WTC11 (cell line): ENCODE data around the gene TEX19. TPM values are rescaled to one million over a fixed set of nuclear protein-coding genes. Genes with fewer than 3 reads are reported as not detected.
"Not testable (repeated sequence)": the region's sequence is repeated elsewhere in the genome, so short reads cannot be mapped to it uniquely, and the experiment has no call there.

Experiments
- ATAC-seq: fragments of 200-7000 bp; cut with Tn5 transposase; 2 replicates; pipeline ENCODE4 v1.10.0; 2021; ENCODE audit warnings: mild to moderate bottlenecking, moderate library complexity
- CTCF ChIA-PET: fragments of 300-600 bp; sonication (Branson Sonifier 250); formaldehyde crosslinking; loops from one replicate; lab custom pipeline; 2021; ENCODE audit warnings: antibody characterized with exemption; lab: Charles Lee
- POLR2A ChIA-PET: fragments of 350-600 bp; sonication (Branson Sonifier 250); formaldehyde crosslinking; loops from one replicate; lab custom pipeline; 2021; ENCODE audit warnings: antibody characterized with exemption; lab: Charles Lee
- DNase-seq: peaks from one replicate; pipeline ENCODE4 v3.0.0; 2021; ENCODE audit warnings: low spot score
- H3K27ac Mint-ChIP-seq: 2 replicates; pipeline ENCODE4 v1.8.0; 2021; ENCODE audit warnings: mixed read lengths
- H3K27me3 Mint-ChIP-seq: 2 replicates; pipeline ENCODE4 v1.8.0; 2021; ENCODE audit warnings: low read depth, mild to moderate bottlenecking, moderate library complexity, mixed read lengths
- H3K36me3 Mint-ChIP-seq: 2 replicates; pipeline ENCODE4 v1.8.0; 2021; ENCODE audit warnings: mixed read lengths
- H3K4me1 Mint-ChIP-seq: 2 replicates; pipeline ENCODE4 v1.8.0; 2022; ENCODE audit warnings: mixed read lengths
- H3K4me3 Mint-ChIP-seq: 2 replicates; pipeline ENCODE4 v1.8.0; 2021; ENCODE audit warnings: mild to moderate bottlenecking, moderate library complexity, mixed read lengths
- H3K9me3 Mint-ChIP-seq: 2 replicates; pipeline ENCODE4 v1.8.0; 2021; ENCODE audit warnings: mixed read lengths
- CBFB ChIP-seq: sonication (generic); formaldehyde crosslinking; IDR thresholded peaks from 2 replicates; pipeline ENCODE4 v1.8.1; 2022; ENCODE audit warnings: mild to moderate bottlenecking, low read depth, missing genetic modification reagents
- EMX1 ChIP-seq: fragments of 250-450 bp; sonication (Bioruptor Pico); IDR thresholded peaks from 2 replicates; pipeline ENCODE4 v1.8.0; 2021; ENCODE audit warnings: mild to moderate bottlenecking
- FOXJ3 ChIP-seq: sonication (generic); formaldehyde crosslinking; IDR thresholded peaks from 2 replicates; pipeline ENCODE4 v1.9.0; 2021; ENCODE audit warnings: missing genetic modification reagents, mild to moderate bottlenecking, borderline replicate concordance
- FOXK1 ChIP-seq: sonication (generic); formaldehyde crosslinking; IDR thresholded peaks from 2 replicates; pipeline ENCODE4 v1.8.0; 2022; ENCODE audit warnings: mild to moderate bottlenecking, moderate library complexity, missing genetic modification reagents
- FOXP1 ChIP-seq: sonication (generic); formaldehyde crosslinking; IDR thresholded peaks from 2 replicates; pipeline ENCODE4 v1.8.0; 2022; ENCODE audit warnings: missing genetic modification reagents, mild to moderate bottlenecking, moderate library complexity, borderline replicate concordance
- FOXP4 ChIP-seq: sonication (generic); formaldehyde crosslinking; IDR thresholded peaks from 2 replicates; pipeline ENCODE4 v1.8.0; 2022; ENCODE audit warnings: mild to moderate bottlenecking, missing genetic modification reagents
- HMGA2 ChIP-seq: fragments of 250-450 bp; sonication (Bioruptor Pico); IDR thresholded peaks from 2 replicates; pipeline ENCODE4 v1.4.0; 2021; ENCODE audit warnings: mild to moderate bottlenecking, moderate library complexity
- JAZF1 ChIP-seq: fragments of 250-450 bp; sonication (Bioruptor Pico); IDR thresholded peaks from 2 replicates; pipeline ENCODE4 v1.9.0; 2021; ENCODE audit warnings: moderate library complexity, mild to moderate bottlenecking, inconsistent platforms
- NFYB ChIP-seq: sonication (generic); formaldehyde crosslinking; conservative IDR thresholded peaks from 2 replicates; pipeline ENCODE4 v1.8.0; 2022; ENCODE audit warnings: low read depth, missing genetic modification reagents
- PRRX2 ChIP-seq: fragments of 250-450 bp; sonication (Bioruptor Pico); IDR thresholded peaks from 2 replicates; pipeline ENCODE4 v1.8.0; 2021; ENCODE audit warnings: mild to moderate bottlenecking
- SMAD4 ChIP-seq: sonication (generic); formaldehyde crosslinking; IDR thresholded peaks from 2 replicates; pipeline ENCODE4 v1.8.0; 2022; ENCODE audit warnings: mild to moderate bottlenecking, missing genetic modification reagents
- SP1 ChIP-seq: sonication (generic); formaldehyde crosslinking; conservative IDR thresholded peaks from 2 replicates; pipeline ENCODE4 v1.8.1; 2022; ENCODE audit warnings: missing genetic modification reagents
- ZNF121 ChIP-seq: sonication (generic); formaldehyde crosslinking; IDR thresholded peaks from 2 replicates; pipeline ENCODE4 v1.8.0; 2023; ENCODE audit warnings: missing genetic modification reagents
- ZNF416 ChIP-seq: fragments of 250-450 bp; sonication (Bioruptor Pico); IDR thresholded peaks from 2 replicates; pipeline ENCODE4 v1.9.0; 2021; ENCODE audit warnings: mild to moderate bottlenecking, inconsistent platforms
- total RNA-seq: library from RNA; stranded (reverse); gene quantifications from 3 replicates; pipeline ENCODE4 v1.2.3, GENCODE V29; 2021

Gene TEX19
- total RNA-seq, 1 experiment from 2014 or later = 1.4 TPM

GRCh38 chr17:82376042-82376730, 17.1 kb downstream of the TEX19 start:
- POLR2A ChIA-PET = no interaction called here
- CTCF ChIA-PET = interaction anchor here (0.9 kb wide), 1 partner anchor 24 kb away, joined by 3 read pairs; no protein-coding TSS in a partner anchor
- Mint-ChIP-seq H3K4me3 (no peak overlapping the region), H3K4me1 (no peaks in the 10 kb centered on the region), H3K9me3 (no peaks in the 10 kb centered on the region), H3K27ac (no peak overlapping the region), H3K36me3 (no peaks in the 10 kb centered on the region)
- DNase-seq = no peak
- TF ChIP-seq HMGA2 (CRISPR knock-in tag) (no peak), EMX1 (CRISPR knock-in tag) (no peak), SP1 (CRISPR knock-in tag) (no peak)
- TF ChIP-seq, all 79 proteins: peak for 0
- ATAC-seq = no peak
- peaks cover 39% of the 10 kb centered on the region for H3K27me3 Mint-ChIP-seq

- H3K4me1 Mint-ChIP-seq, H3K27ac Mint-ChIP-seq, ATAC-seq, CTCF ChIA-PET, H3K36me3 Mint-ChIP-seq, H3K9me3 Mint-ChIP-seq, H3K4me3 Mint-ChIP-seq, DNase-seq: not testable (repeated sequence)
- POLR2A ChIA-PET = interaction anchor here (0.6 kb wide), 1 partner anchor 323 kb away, joined by 3 read pairs; no protein-coding TSS in a partner anchor
- peaks cover 40% of the 10 kb centered on the region for H3K27me3 Mint-ChIP-seq
Observed at GRCh38 chr17:82377294-82377693, 18.2 kb downstream of the TEX19 start.

GRCh38 chr17:82377924-82378740, 19.1 kb downstream of the TEX19 start:
- CTCF ChIA-PET = interaction anchor here (1.1 kb wide), 1 partner anchor 143 kb away, joined by 3 read pairs; no protein-coding TSS in a partner anchor
- peaks cover 32% of the 10 kb centered on the region for H3K27me3 Mint-ChIP-seq
- H3K4me1 Mint-ChIP-seq = no peaks in the 10 kb centered on the region
- no peak for DNase-seq
- H3K36me3 Mint-ChIP-seq = no peaks in the 10 kb centered on the region
- no peaks in the 10 kb centered on the region for H3K9me3 Mint-ChIP-seq
- ATAC-seq = no peak
- H3K4me3 Mint-ChIP-seq = no peak overlapping the region
- POLR2A ChIA-PET = interaction anchor here (0.6 kb wide), 1 partner anchor 324 kb away, joined by 3 read pairs; no protein-coding TSS in a partner anchor
- no peak overlapping the region for H3K27ac Mint-ChIP-seq
- TF ChIP-seq FOXJ3 (CRISPR knock-in tag) (no peak), ZNF121 (CRISPR knock-in tag) (no peak), FOXK1 (CRISPR knock-in tag) (no peak), NFYB (CRISPR knock-in tag) (no peak), PRRX2 (CRISPR knock-in tag) (no peak), ZNF416 (no peak), CBFB (no peak), FOXP4 (CRISPR knock-in tag) (no peak)

- ChIA-PET POLR2A (no interaction called here), CTCF (interaction anchor here (1.1 kb wide), 1 partner anchor 144 kb away, joined by 3 read pairs; no protein-coding TSS in a partner anchor)
- Mint-ChIP-seq H3K4me3 (no peak overlapping the region), H3K9me3 (no peaks in the 10 kb centered on the region), H3K36me3 (no peaks in the 10 kb centered on the region), H3K27ac (no peak overlapping the region), H3K27me3 (peaks cover 26% of the 10 kb centered on the region), H3K4me1 (no peaks in the 10 kb centered on the region)
- no peak for ATAC-seq
- DNase-seq = no peak
- TF ChIP-seq FOXP4 (CRISPR knock-in tag) (no peak), FOXP1 (CRISPR knock-in tag) (no peak), FOXJ3 (CRISPR knock-in tag) (no peak), JAZF1 (CRISPR knock-in tag) (no peak), SMAD4 (CRISPR knock-in tag) (no peak)
Observed at GRCh38 chr17:82378741-82379021, 19.6 kb downstream of the TEX19 start.
